Breast epithelium (tissue), 4 donors: ENCODE data around the gene TIGD3. TPM values are rescaled to one million over a fixed set of nuclear protein-coding genes. Genes with fewer than 3 reads are reported as not detected.

ENCODE experiments used
- DNase-seq, 2 donors: peaks; one replicate each; pipeline ENCODE4 v3.0.0-alpha.2; 2019; ENCODE audit warnings: low spot score in 2 of 2
- H3K27ac ChIP-seq, 2 donors: fragments of 200-600 bp; sonication (generic) in 1 of 2; one replicate each; pipeline ENCODE4 v1.5.1; 2016 to 2019; ENCODE audit warnings: mild to moderate bottlenecking in 1 of 2
- H3K27me3 ChIP-seq, 2 donors: fragments of 200-600 bp; sonication (generic) in 1 of 2; one replicate each; pipeline versions ENCODE4 v1.5.1 to v1.6.0; 2017 to 2019; ENCODE audit warnings: control low read depth in 1 of 2, mild to moderate bottlenecking in 1 of 2
- H3K36me3 ChIP-seq: fragments of 200-600 bp; one replicate; pipeline ENCODE4 v1.5.1; 2019
- H3K4me1 ChIP-seq, 2 donors: fragments of 200-600 bp; sonication (generic); one replicate each; pipeline ENCODE4 v1.5.1; 2016 to 2019; ENCODE audit warnings: control low read depth in 1 of 2
- H3K4me3 ChIP-seq, 3 donors: fragments of 200-600 bp; sonication (generic); 1 replicate in 2 of 3; 2 replicates in 1 of 3; pipeline ENCODE4 v1.5.1; 2016 to 2019; ENCODE audit warnings: mild to moderate bottlenecking in 3 of 3, moderate library complexity in 2 of 3
- H3K9me3 ChIP-seq, 2 donors: fragments of 200-600 bp; sonication (generic) in 1 of 2; one replicate each; pipeline ENCODE4 v1.5.1; 2016 to 2019; ENCODE audit warnings: control low read depth in 1 of 2
- POLR2A ChIP-seq: fragments of 450-650 bp; IDR thresholded peaks from one replicate; pipeline ENCODE4 v1.6.1; 2016; ENCODE audit warnings: antibody characterized with exemption, mild to moderate bottlenecking, moderate library complexity
- POLR2AphosphoS5 ChIP-seq, 3 donors: sonication (generic); formaldehyde crosslinking; IDR thresholded peaks; one replicate each; pipeline ENCODE4 v1.6.1; 2017; ENCODE audit warnings: antibody characterized with exemption in 3 of 3
- intact Hi-C: fragments of 100-400 bp; cut with DNase I; formaldehyde crosslinking; loops from one replicate; pipeline ENCODE4 v1.15.1; 2023; ENCODE audit warnings: low total_unique reads
- total RNA-seq, 3 donors: library from RNA; depleted of rRNA; stranded (reverse); fragments of >200 nt; gene quantifications; one replicate each; pipeline ENCODE4 v1.1.0, GENCODE V29; 2016
- TF ChIP-seq, protein P1 (sequence below), 3 donors: fragments of 450-650 bp; IDR thresholded peaks; one replicate each; pipeline ENCODE4 v1.5.1; 2016 to 2017; ENCODE audit warnings: antibody characterized with exemption in 3 of 3, mild to moderate bottlenecking in 3 of 3, moderate library complexity in 3 of 3

The TIGD3 gene
- total RNA-seq, 3 donors from 2014 or later = 0.29 to 1.3 TPM; not detected in 1

DNA sequence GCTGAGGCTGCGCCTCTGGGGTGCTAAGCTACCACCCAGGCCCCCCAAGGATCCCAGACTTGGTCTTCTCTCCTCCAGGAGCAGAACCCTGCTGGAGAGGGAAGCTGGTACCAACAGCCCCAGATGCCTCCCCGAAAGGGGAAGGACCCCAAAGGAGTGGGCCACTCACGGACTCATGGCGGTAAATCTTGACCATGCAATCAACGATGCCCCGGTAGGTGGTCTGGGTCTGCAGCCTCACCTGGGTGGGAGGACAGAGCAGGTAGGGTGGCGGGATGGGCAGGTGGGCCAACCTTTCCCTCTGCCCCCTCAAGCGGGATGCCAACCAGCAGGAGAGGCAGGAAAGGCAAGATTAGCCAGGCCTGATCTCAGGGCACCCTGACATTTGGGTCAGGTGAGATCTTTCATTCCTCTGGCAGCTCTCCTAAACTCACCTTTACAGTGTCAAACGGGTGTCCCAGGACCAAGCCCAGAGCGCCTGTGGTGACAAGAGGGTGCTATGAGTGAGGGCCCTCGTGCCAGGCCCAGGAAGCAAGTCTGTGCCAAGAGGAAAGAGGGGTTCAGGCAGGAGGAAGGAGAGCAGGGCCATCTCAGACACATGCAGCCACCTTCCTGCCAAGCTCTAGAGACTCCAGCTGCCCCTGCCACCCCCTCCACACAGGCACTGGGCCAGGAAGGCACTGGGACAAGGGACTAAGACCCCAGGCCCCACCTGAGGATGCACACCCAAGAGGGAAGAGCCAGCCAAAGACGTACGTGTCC, 25.3 kb downstream of the TIGD3 start:
- Histone ChIP-seq H3K9me3 (no peaks in the 10 kb centered on the region), H3K4me3 (no peak overlapping the region), H3K36me3 (no peaks in the 10 kb centered on the region), H3K27ac (peak overlapping the region; percentile 98 to 99), H3K27me3 (no peaks in the 10 kb centered on the region), H3K4me1 (peaks cover 0 to 18% of the 10 kb centered on the region in 2 donors)
- TF ChIP-seq POLR2A (no peak), POLR2AphosphoS5 (IDR thresholded peaks at IDR 0.05) (no peak)
- TF ChIP-seq, protein P1, sequence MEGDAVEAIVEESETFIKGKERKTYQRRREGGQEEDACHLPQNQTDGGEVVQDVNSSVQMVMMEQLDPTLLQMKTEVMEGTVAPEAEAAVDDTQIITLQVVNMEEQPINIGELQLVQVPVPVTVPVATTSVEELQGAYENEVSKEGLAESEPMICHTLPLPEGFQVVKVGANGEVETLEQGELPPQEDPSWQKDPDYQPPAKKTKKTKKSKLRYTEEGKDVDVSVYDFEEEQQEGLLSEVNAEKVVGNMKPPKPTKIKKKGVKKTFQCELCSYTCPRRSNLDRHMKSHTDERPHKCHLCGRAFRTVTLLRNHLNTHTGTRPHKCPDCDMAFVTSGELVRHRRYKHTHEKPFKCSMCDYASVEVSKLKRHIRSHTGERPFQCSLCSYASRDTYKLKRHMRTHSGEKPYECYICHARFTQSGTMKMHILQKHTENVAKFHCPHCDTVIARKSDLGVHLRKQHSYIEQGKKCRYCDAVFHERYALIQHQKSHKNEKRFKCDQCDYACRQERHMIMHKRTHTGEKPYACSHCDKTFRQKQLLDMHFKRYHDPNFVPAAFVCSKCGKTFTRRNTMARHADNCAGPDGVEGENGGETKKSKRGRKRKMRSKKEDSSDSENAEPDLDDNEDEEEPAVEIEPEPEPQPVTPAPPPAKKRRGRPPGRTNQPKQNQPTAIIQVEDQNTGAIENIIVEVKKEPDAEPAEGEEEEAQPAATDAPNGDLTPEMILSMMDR (IDR thresholded peaks at IDR 0.05) = no peak
- no peak for DNase-seq
- intact Hi-C loops = loop anchor here (5.0 to 10.0 kb wide), 2 partner anchors 37 to 135 kb away; no protein-coding TSS in a partner anchor

DNA sequence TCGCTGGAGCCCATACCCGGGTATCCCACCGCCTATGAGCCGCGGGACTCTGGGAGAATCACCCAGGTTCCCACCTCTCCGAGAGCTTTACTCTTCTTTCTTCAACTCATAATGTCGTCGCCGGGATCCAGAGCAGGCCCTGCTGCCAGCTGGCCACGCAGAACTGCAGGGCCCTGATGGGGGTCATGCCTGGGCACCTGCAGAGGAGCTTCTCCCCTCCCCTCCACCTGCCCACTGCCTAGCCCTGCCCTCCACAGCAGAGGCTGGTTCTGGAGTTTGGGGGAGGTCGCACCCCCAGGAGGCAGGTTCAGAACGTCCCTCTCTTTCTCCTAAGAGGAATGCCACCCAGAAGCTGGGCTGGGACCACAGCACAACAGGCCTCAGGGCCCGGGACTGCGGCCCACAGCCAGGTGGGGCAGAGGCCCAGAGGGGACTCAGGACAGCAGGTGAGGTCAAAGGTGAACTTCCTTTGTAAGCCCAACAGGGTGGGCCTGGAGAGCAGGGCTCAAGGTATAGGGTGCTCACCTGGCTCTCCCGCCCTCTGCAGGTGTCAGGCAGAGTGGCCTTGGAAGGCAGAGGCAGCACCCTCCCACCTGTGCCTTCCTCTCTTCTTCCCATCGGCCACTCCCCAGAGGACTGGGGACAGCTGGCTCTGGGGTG, 26.0 kb downstream of the TIGD3 start:
- H3K27ac ChIP-seq = peak overlapping the region; percentile 98 to 99
- no peak overlapping the region for H3K4me3 ChIP-seq
- TF ChIP-seq POLR2A (no peak), POLR2AphosphoS5 (IDR thresholded peaks at IDR 0.05) (no peak)
- TF ChIP-seq, protein P1 (IDR thresholded peaks at IDR 0.05) = no peak
- H3K9me3 ChIP-seq = no peaks in the 10 kb centered on the region
- no peaks in the 10 kb centered on the region for H3K36me3 ChIP-seq
- intact Hi-C loops = loop anchor here (5.0 to 10.0 kb wide), 2 partner anchors 37 to 134 kb away; no protein-coding TSS in a partner anchor
- no peaks in the 10 kb centered on the region for H3K27me3 ChIP-seq
- DNase-seq = no peak
- H3K4me1 ChIP-seq = peaks cover 0 to 18% of the 10 kb centered on the region in 2 donors

DNA sequence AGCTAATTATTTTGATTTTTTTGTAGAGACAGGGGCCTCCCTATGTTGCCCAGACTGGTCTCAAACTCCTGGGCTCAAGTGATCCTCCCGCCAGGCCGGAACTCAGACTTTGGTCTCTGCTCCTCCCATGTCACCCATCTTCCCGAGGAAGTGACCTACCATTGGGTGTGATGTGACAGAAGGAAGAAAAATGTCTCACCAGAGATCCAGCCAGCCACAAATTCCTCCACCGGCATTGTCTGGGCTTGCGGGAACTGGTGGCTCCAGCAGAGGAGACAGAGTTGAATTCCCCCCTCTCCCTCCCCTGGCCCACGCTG, 27.1 kb downstream of the TIGD3 start:
- DNase-seq = peak in 1 of 2 donors; percentile 86

DNA sequence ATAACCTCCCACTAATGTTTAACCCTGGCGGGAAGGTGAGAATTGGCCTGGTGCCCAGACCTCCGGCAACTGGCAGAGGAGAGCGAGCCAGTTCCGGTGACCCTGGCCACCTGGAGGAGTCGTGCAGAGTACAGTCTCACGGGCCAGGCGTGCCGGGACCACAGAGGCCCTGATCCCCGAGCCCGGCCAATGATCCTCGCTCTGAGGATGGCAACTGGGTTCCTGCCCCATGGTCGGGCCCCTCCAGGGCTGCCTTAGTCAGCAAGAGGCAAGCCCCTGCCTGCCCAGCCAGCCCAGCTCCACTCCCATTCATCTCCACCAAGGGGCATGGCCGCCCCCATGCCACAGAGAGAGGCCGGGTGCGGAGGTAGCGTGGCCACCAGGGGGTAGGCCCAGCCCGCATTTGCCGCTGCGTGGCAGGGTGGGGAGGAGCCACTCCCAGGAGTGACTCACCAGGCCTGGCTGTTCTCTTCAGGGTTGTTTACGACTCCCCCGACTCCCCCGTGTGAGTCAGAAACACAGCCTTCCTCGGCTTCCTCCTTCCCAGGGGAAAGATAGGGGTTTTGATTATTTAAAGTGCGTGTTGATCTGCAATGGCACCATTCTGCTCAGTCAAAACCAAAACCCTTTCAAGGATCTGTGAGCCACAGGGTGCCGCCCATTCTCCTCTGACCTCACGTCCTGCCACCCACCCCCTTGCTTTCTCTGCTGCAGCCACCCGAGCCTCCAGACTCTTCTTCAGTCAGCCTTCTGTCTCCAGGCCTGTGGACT, 27.7 kb downstream of the TIGD3 start, which contains the start of gene SLC25A45:
SLC25A45 (minus strand) TSS at position 614 of the 771 bp plus-strand sequence. CDS start 695 bp downstream, outside the sequence.
- peak within 1 kb of the TSS; percentile 42 to 68 (median 53) for H3K4me3 ChIP-seq
- no peaks in the 10 kb centered on the region for H3K27me3 ChIP-seq
- TF ChIP-seq POLR2AphosphoS5 (IDR thresholded peaks at IDR 0.05) (peak; percentile 76 to 90 (median 81)), POLR2A (peak; percentile 22)
- TF ChIP-seq, protein P1 (IDR thresholded peaks at IDR 0.05) = peak; percentile 93 to 97 (median 95)
- intact Hi-C loops = loop anchor here (5.0 to 10.0 kb wide), 2 partner anchors 35 to 133 kb away; no protein-coding TSS in a partner anchor
- peak within 1 kb of the TSS; percentile 98 to 99 for H3K27ac ChIP-seq
- H3K9me3 ChIP-seq = no peaks in the 10 kb centered on the region
- H3K36me3 ChIP-seq = no peaks in the 10 kb centered on the region
- peak; percentile 92 to 95 for DNase-seq
- H3K4me1 ChIP-seq = peaks cover 0 to 20% of the 10 kb centered on the region in 2 donors

More for the DNA sequence above, 27.1 kb downstream of the TIGD3 start:
- H3K4me3 ChIP-seq = peak overlapping the region; percentile 42 to 68 (median 53)
- TF ChIP-seq POLR2A (no peak), POLR2AphosphoS5 (IDR thresholded peaks at IDR 0.05) (no peak)
- TF ChIP-seq, protein P1 (IDR thresholded peaks at IDR 0.05) = no peak
- peak overlapping the region; percentile 98 to 99 for H3K27ac ChIP-seq
- H3K27me3 ChIP-seq = no peaks in the 10 kb centered on the region
- no peaks in the 10 kb centered on the region for H3K36me3 ChIP-seq
- intact Hi-C loops = loop anchor here (5.0 to 10.0 kb wide), 2 partner anchors 36 to 133 kb away; no protein-coding TSS in a partner anchor
- peaks cover 0 to 18% of the 10 kb centered on the region in 2 donors for H3K4me1 ChIP-seq
- no peaks in the 10 kb centered on the region for H3K9me3 ChIP-seq
